ENCODE measurements around the gene PPP4R3A.
A peak's percentile ranks its signal among the peaks of the same experiment; 100 is the strongest.

Gene PPP4R3A

GRCh38 chr14:91510171-91511042 is at the start of gene PPP4R3A (continued):
- TF ChIP-seq ZNF362 (tag by site-specific recombination; IDR thresholded peaks at IDR 0.05) (no peak), ZNF311 (tag by site-specific recombination; IDR thresholded peaks at IDR 0.05; ENCODE audit: borderline replicate concordance) (no peak), ZNF350 (tag by site-specific recombination; IDR thresholded peaks at IDR 0.05) (no peak), KLF7 (tag by site-specific recombination; IDR thresholded peaks at IDR 0.05; ENCODE audit: borderline replicate concordance) (peak; percentile 84), ZNF19 (tag by site-specific recombination; IDR thresholded peaks at IDR 0.05; ENCODE audit: low read depth) (no peak), ZNF391 (tag by site-specific recombination; IDR thresholded peaks at IDR 0.05; ENCODE audit: borderline replicate concordance, low read depth) (no peak; the same call in none of the 2 replicates), ZNF596 (tag by site-specific recombination; IDR thresholded peaks at IDR 0.05) (no peak; the same call in 1 of the 2 replicates), ZNF580 (tag by site-specific recombination; IDR thresholded peaks at IDR 0.05) (0 out of 2 replicates have a peak, but pooled peaks have one; percentile 53), OSR2 (tag by site-specific recombination; IDR thresholded peaks at IDR 0.05) (peak; percentile 77), ZNF785 (tag by site-specific recombination; IDR thresholded peaks at IDR 0.05) (peak; percentile 16; the same call in 1 of the 2 replicates), ZNF146 (tag by site-specific recombination; IDR thresholded peaks at IDR 0.05) (peak; percentile 50; the same call in 1 of the 2 replicates), ZBTB20 (tag by site-specific recombination; IDR thresholded peaks at IDR 0.05) (peak; percentile 98), REST (tag by site-specific recombination; IDR thresholded peaks at IDR 0.05) (peak; percentile 29; the same call in 1 of the 2 replicates), ZNF18 (tag by site-specific recombination; IDR thresholded peaks at IDR 0.05) (peak; percentile 11; the same call in 1 of the 2 replicates), ZNF830 (tag by site-specific recombination; IDR thresholded peaks at IDR 0.05; ENCODE audit: low read depth) (no peak), ZBTB1 (tag by site-specific recombination; IDR thresholded peaks at IDR 0.05) (peak; percentile 98), ZNF549 (tag by site-specific recombination; IDR thresholded peaks at IDR 0.05) (no peak), ZNF76 (tag by site-specific recombination; IDR thresholded peaks at IDR 0.05; ENCODE audit: borderline replicate concordance, low read depth) (no peak; the same call in 1 of the 2 replicates), TRIM28 (IDR thresholded peaks at IDR 0.05; ENCODE audit: borderline replicate concordance, low read length) (no peak), ZSCAN5A (tag by site-specific recombination; IDR thresholded peaks at IDR 0.05) (peak; percentile 82; the same call in 1 of the 2 replicates), HIC1 (tag by site-specific recombination; IDR thresholded peaks at IDR 0.05) (peak; percentile 89), KLF10 (tag by site-specific recombination; IDR thresholded peaks at IDR 0.05) (peak; percentile 76), ZBTB7A (tag by site-specific recombination; IDR thresholded peaks at IDR 0.05; ENCODE audit: low read depth) (peak; percentile 50; the same call in 1 of the 2 replicates), ZNF704 (tag by site-specific recombination; IDR thresholded peaks at IDR 0.05) (no peak), SALL2 (tag by site-specific recombination; IDR thresholded peaks at IDR 0.05; ENCODE audit: borderline replicate concordance) (no peak), ZNF521 (tag by site-specific recombination; IDR thresholded peaks at IDR 0.05) (no peak), ZNF169 (tag by site-specific recombination; IDR thresholded peaks at IDR 0.05) (no peak)
